Measurements from ENCODE around the gene TTI1.
"Not testable (repeated sequence)": the region's sequence is repeated elsewhere in the genome, so short reads cannot be mapped to it uniquely, and the experiment has no call there.

Gene TTI1

GRCh38 chr20:37963483-37963882 is 69.8 kb downstream of the TTI1 start:
- DNase-seq (ENCODE audit: low read depth): not testable (repeated sequence)

- no peak for DNase-seq (ENCODE audit: low read depth)
These were observed 72.2 kb downstream of the TTI1 start for GRCh38 chr20:37961066-37961465.

GRCh38 chr20:37958856-37959520 is 74.3 kb downstream of the TTI1 start:
- no peak for DNase-seq (ENCODE audit: low read depth)

- no peak for DNase-seq (ENCODE audit: low read depth)
These were observed 77.1 kb downstream of the TTI1 start for GRCh38 chr20:37956107-37956585.

- no peak for DNase-seq (ENCODE audit: low read depth)
These were observed 77.7 kb downstream of the TTI1 start for GRCh38 chr20:37955511-37955910.

- DNase-seq (ENCODE audit: low read depth): no peak
These were observed 78.6 kb downstream of the TTI1 start for GRCh38 chr20:37954626-37955025.

GRCh38 chr20:37954190-37954589 is 79.1 kb downstream of the TTI1 start:
- no peak for DNase-seq (ENCODE audit: low read depth)

- DNase-seq (ENCODE audit: low read depth): no peak
These were observed 84.3 kb downstream of the TTI1 start for GRCh38 chr20:37948956-37949355.

- DNase-seq (ENCODE audit: low read depth): no peak
These were observed 85.3 kb downstream of the TTI1 start for GRCh38 chr20:37947943-37948342.

GRCh38 chr20:37946946-37947345 is 86.3 kb downstream of the TTI1 start:
- no peak for DNase-seq (ENCODE audit: low read depth)

- no peak for DNase-seq (ENCODE audit: low read depth)
These were observed 88.1 kb downstream of the TTI1 start for GRCh38 chr20:37945091-37945547.

GRCh38 chr20:37944456-37944981 is 88.7 kb downstream of the TTI1 start:
- no peak for DNase-seq (ENCODE audit: low read depth)

- no peak for DNase-seq (ENCODE audit: low read depth)
These were observed 89.5 kb downstream of the TTI1 start for GRCh38 chr20:37943501-37944455.

GRCh38 chr20:37943033-37943432 is 90.2 kb downstream of the TTI1 start:
- DNase-seq (ENCODE audit: low read depth): no peak

GRCh38 chr20:37941992-37942391 is 91.3 kb downstream of the TTI1 start:
- no peak for DNase-seq (ENCODE audit: low read depth)

- no peak for DNase-seq (ENCODE audit: low read depth)
These were observed 91.9 kb downstream of the TTI1 start for GRCh38 chr20:37941332-37941731.

- no peak for DNase-seq (ENCODE audit: low read depth)
These were observed 92.4 kb downstream of the TTI1 start for GRCh38 chr20:37940858-37941257.

GRCh38 chr20:37939701-37940560 is 93.3 kb downstream of the TTI1 start:
- DNase-seq (ENCODE audit: low read depth): no peak

GRCh38 chr20:37938954-37939353 is 94.3 kb downstream of the TTI1 start:
- DNase-seq (ENCODE audit: low read depth): no peak

- DNase-seq (ENCODE audit: low read depth): no peak
These were observed 95.0 kb downstream of the TTI1 start for GRCh38 chr20:37938181-37938750.

- DNase-seq (ENCODE audit: low read depth): no peak
These were observed 95.6 kb downstream of the TTI1 start for GRCh38 chr20:37937686-37938085.

Measured in CMK (cell line).